H9 (cell line): ENCODE data around the gene MAPRE3. TPM values are rescaled to one million over a fixed set of nuclear protein-coding genes. Genes with fewer than 3 reads are reported as not detected.

Experiments used
- DNase-seq: peaks from one replicate; pipeline ENCODE4 v3.0.0-alpha.2; 2017
- H2AFZ ChIP-seq: one replicate; pipeline ENCODE4 v1.6.1; 2013; ENCODE audit warnings: mild to moderate bottlenecking, low read length, control low read depth, moderate library complexity
- H2AK5ac ChIP-seq: 2 replicates; pipeline ENCODE4 v1.6.1; 2013; ENCODE audit warnings: low read length, control low read depth, mixed read lengths; ENCODE audit not compliant: insufficient read length
- H2BK120ac ChIP-seq: one replicate; pipeline ENCODE4 v1.6.1; 2013; ENCODE audit warnings: low read depth, mild to moderate bottlenecking, low read length, control low read depth, inconsistent platforms; ENCODE audit not compliant: poor library complexity, severe bottlenecking
- H2BK12ac ChIP-seq: 2 replicates; pipeline ENCODE4 v1.6.1; 2013; ENCODE audit warnings: low read length, control low read depth, mixed read lengths, low read depth; ENCODE audit not compliant: insufficient read length
- H2BK15ac ChIP-seq: 2 replicates; pipeline ENCODE4 v1.6.1; 2013; ENCODE audit warnings: low read depth, low read length, control low read depth
- H2BK20ac ChIP-seq: one replicate; pipeline ENCODE4 v1.6.1; 2013; ENCODE audit warnings: low read depth, mild to moderate bottlenecking, low read length, control low read depth, inconsistent platforms; ENCODE audit not compliant: poor library complexity, severe bottlenecking
- H2BK5ac ChIP-seq: 2 replicates; pipeline ENCODE4 v1.6.1; 2013; ENCODE audit warnings: low read length, control low read depth, mixed read lengths; ENCODE audit not compliant: insufficient read length
- H3K14ac ChIP-seq: 2 replicates; pipeline ENCODE4 v1.6.1; 2013; ENCODE audit warnings: low read length, control low read depth; ENCODE audit not compliant: insufficient read depth
- H3K18ac ChIP-seq: 2 replicates; pipeline ENCODE4 v1.6.1; 2013; ENCODE audit warnings: low read depth, mild to moderate bottlenecking, mixed read lengths, low read length, control low read depth; ENCODE audit not compliant: insufficient read length
- H3K23ac ChIP-seq: 2 replicates; pipeline ENCODE4 v1.6.1; 2013; ENCODE audit warnings: low read length, control low read depth, mixed read lengths, low read depth; ENCODE audit not compliant: insufficient read length
- H3K23me2 ChIP-seq: 2 replicates; pipeline ENCODE4 v1.6.1; 2013; ENCODE audit warnings: low read depth, mild to moderate bottlenecking, mixed read lengths, low read length, control low read depth; ENCODE audit not compliant: insufficient read length, poor library complexity, severe bottlenecking
- H3K27ac ChIP-seq: 2 replicates; pipeline ENCODE4 v1.5.1; 2013; ENCODE audit warnings: low read length, control low read depth, mixed read lengths, low read depth; ENCODE audit not compliant: insufficient read length
- H3K27me3 ChIP-seq: 2 replicates; pipeline ENCODE4 v1.6.1; 2013; ENCODE audit warnings: low read length, control low read depth, inconsistent platforms; ENCODE audit not compliant: insufficient read depth
- H3K4ac ChIP-seq: 2 replicates; pipeline ENCODE4 v1.6.1; 2013; ENCODE audit warnings: low read depth, mild to moderate bottlenecking, control low read depth, inconsistent platforms, low read length, moderate library complexity
- H3K4me1 ChIP-seq: 2 replicates; pipeline ENCODE4 v1.6.1; 2013; ENCODE audit warnings: low read length, control low read depth, inconsistent platforms; ENCODE audit not compliant: insufficient read depth
- H3K4me2 ChIP-seq: 2 replicates; pipeline ENCODE4 v1.6.1; 2013; ENCODE audit warnings: low read length, control low read depth, mixed read lengths; ENCODE audit not compliant: insufficient read length, insufficient read depth
- H3K56ac ChIP-seq: 2 replicates; pipeline ENCODE4 v1.6.1; 2013; ENCODE audit warnings: low read depth, mild to moderate bottlenecking, mixed read lengths, low read length, control low read depth; ENCODE audit not compliant: insufficient read length
- H3K79me1 ChIP-seq: 2 replicates; pipeline ENCODE4 v1.6.1; 2013; ENCODE audit warnings: low read depth, mild to moderate bottlenecking, moderate library complexity, low read length, control low read depth, inconsistent platforms; ENCODE audit not compliant: insufficient read depth, poor library complexity, severe bottlenecking
- H3K79me2 ChIP-seq: 2 replicates; pipeline ENCODE4 v1.6.1; 2013; ENCODE audit warnings: low read length, control low read depth, inconsistent platforms; ENCODE audit not compliant: insufficient read depth
- H3K9ac ChIP-seq: 2 replicates; pipeline ENCODE4 v1.6.1; 2013; ENCODE audit warnings: low read length, control low read depth, mixed read lengths; ENCODE audit not compliant: insufficient read length; ENCODE audit errors: extremely low read depth
- H3K9me3 ChIP-seq: one replicate; pipeline ENCODE4 v1.6.1; 2013; ENCODE audit warnings: low read depth, low read length, inconsistent platforms; ENCODE audit not compliant: control insufficient read depth
- H3T11ph ChIP-seq: one replicate; pipeline ENCODE4 v1.6.1; 2013; ENCODE audit warnings: mild to moderate bottlenecking, low read length, control low read depth, inconsistent platforms
- H4K20me1 ChIP-seq: one replicate; pipeline ENCODE4 v1.6.1; 2013; ENCODE audit not compliant: control insufficient read depth, insufficient read length, insufficient read depth
- H4K5ac ChIP-seq: 2 replicates; pipeline ENCODE4 v1.6.1; 2013; ENCODE audit warnings: low read depth, mild to moderate bottlenecking, mixed read lengths, low read length, control low read depth; ENCODE audit not compliant: insufficient read length
- H4K8ac ChIP-seq: replicated peaks from 2 replicates; pipeline ENCODE4 v1.6.1; 2013; ENCODE audit warnings: low read length, control low read depth, mixed read lengths, low read depth; ENCODE audit not compliant: insufficient read length
- H4K91ac ChIP-seq: 2 replicates; pipeline ENCODE4 v1.6.1; 2013; ENCODE audit warnings: low read depth, mild to moderate bottlenecking, moderate library complexity, mixed read lengths, low read length, control low read depth; ENCODE audit not compliant: insufficient read length
- H3K27ac Mint-ChIP-seq, 3 experiments: 2 replicates in 2 of 3; 3 replicates in 1 of 3; pipeline ENCODE4 v1.8.0; 2020 to 2021; ENCODE audit warnings: mixed read lengths in 3 of 3, mild to moderate bottlenecking in 1 of 3, moderate library complexity in 1 of 3
- H3K27me3 Mint-ChIP-seq: 2 replicates; pipeline ENCODE4 v1.8.0; 2021; ENCODE audit warnings: low read depth, mild to moderate bottlenecking, moderate library complexity, mixed read lengths
- H3K36me3 Mint-ChIP-seq, 3 experiments: 2 replicates in 2 of 3; 3 replicates in 1 of 3; pipeline ENCODE4 v1.8.0; 2020 to 2021; ENCODE audit warnings: low read depth in 3 of 3, mixed read lengths in 3 of 3; ENCODE audit not compliant: insufficient read depth in 1 of 3
- H3K4me1 Mint-ChIP-seq, 2 experiments: 2 replicates each; pipeline ENCODE4 v1.8.0; 2020; ENCODE audit warnings: mixed read lengths in 2 of 2
- H3K4me3 Mint-ChIP-seq, 2 experiments: 2 replicates in 1 of 2; 3 replicates in 1 of 2; pipeline ENCODE4 v1.8.0; 2020 to 2021; ENCODE audit warnings: mild to moderate bottlenecking in 2 of 2, mixed read lengths in 2 of 2, moderate library complexity in 1 of 2
- H3K9me3 Mint-ChIP-seq, 2 experiments: 2 replicates in 1 of 2; 3 replicates in 1 of 2; pipeline ENCODE4 v1.8.0; 2020; ENCODE audit warnings: mild to moderate bottlenecking in 2 of 2, mixed read lengths in 2 of 2, moderate library complexity in 1 of 2
- CTCF ChIP-seq: fragments of 200-600 bp; sonication (generic); conservative IDR thresholded peaks from 3 replicates; pipeline ENCODE4 v1.8.0; 2021; ENCODE audit warnings: antibody characterized with exemption, mild to moderate bottlenecking
- WGBS: extraction: QIAGEN DNeasy Blood & Tissue Kit; methylation state at CpG from one replicate; pipeline ENCODE4 v1.1.7; 2013; ENCODE audit warnings: missing lambda C conversion rate, low lambda C conversion rate, mixed read lengths; ENCODE audit not compliant: insufficient read length; ENCODE audit errors: extremely low coverage; 5-methylcytosine and 5-hydroxymethylcytosine counted together
- total RNA-seq: library from RNA; stranded (reverse); gene quantifications from 2 replicates; pipeline ENCODE4 v1.2.1, GENCODE V29; 2021

Gene MAPRE3
- total RNA-seq, 1 experiment from 2014 or later: 2.0 TPM

GRCh38 chr2:26970928-26971627 is 641 bp downstream of the MAPRE3 start:
- no peaks in the 10 kb centered on the region for H3K79me2 ChIP-seq
- no peak overlapping the region for H4K5ac ChIP-seq
- no peak overlapping the region for H3K18ac ChIP-seq
- no peak overlapping the region for H3T11ph ChIP-seq
- no peak overlapping the region for H3K27ac Mint-ChIP-seq
- no peak overlapping the region for H2BK12ac ChIP-seq
- no peak overlapping the region for H3K9ac ChIP-seq
- H2BK15ac ChIP-seq: no peak overlapping the region
- no peak overlapping the region for H3K27ac ChIP-seq
- peaks cover 6% of the 10 kb centered on the region for H3K23me2 ChIP-seq
- H4K91ac ChIP-seq: no peak overlapping the region
- H3K14ac ChIP-seq: no peak overlapping the region
- WGBS: no CpG with 5 or more reads among the region's 34 CpGs
- peak; percentile 54 for DNase-seq
- no peak overlapping the region for H3K23ac ChIP-seq
- no peak overlapping the region for H2BK120ac ChIP-seq
- H2AK5ac ChIP-seq: no peak overlapping the region
- H3K79me1 ChIP-seq: no peaks in the 10 kb centered on the region
- H4K8ac ChIP-seq: no peak overlapping the region
- peaks cover 10% of the 10 kb centered on the region; the same call in 1 of the 2 replicates for H3K27me3 ChIP-seq
- no peaks in the 10 kb centered on the region for H4K20me1 ChIP-seq
- no peak overlapping the region for H2BK5ac ChIP-seq
- TF ChIP-seq CTCF: no peak
- H3K36me3 Mint-ChIP-seq: no peaks in the 10 kb centered on the region
- H2BK20ac ChIP-seq: no peak overlapping the region
- H3K4me1 Mint-ChIP-seq: peaks cover 21 to 36% of the 10 kb centered on the region in 2 experiments
- H3K4me1 ChIP-seq: peaks cover 7% of the 10 kb centered on the region
- H3K4me2 ChIP-seq: peak overlapping the region; percentile 94
- H3K4ac ChIP-seq: no peak overlapping the region
- H2AFZ ChIP-seq: no peak overlapping the region
- no peak overlapping the region for H3K56ac ChIP-seq
- H3K9me3 ChIP-seq: no peaks in the 10 kb centered on the region
- H3K4me3 Mint-ChIP-seq: peak overlapping the region; percentile 84 to 95
- H3K27me3 Mint-ChIP-seq: peaks cover 68% of the 10 kb centered on the region
- no peaks in the 10 kb centered on the region; a peak in 1 of 5 replicates for H3K9me3 Mint-ChIP-seq
